Endothelial cell of hepatic sinusoid (primary cell): Measurements from ENCODE around the gene MCTP2.

Experiments used
- in situ Hi-C: cut with HindIII; loops from 2 replicates; pipeline ENCODE4 v1.10.0; 2017; ENCODE audit warnings: low sequenced_read_pairs

MCTP2 gene

GRCh38 chr15:94351031-94351535 lies 119.7 kb downstream of the MCTP2 start:
- in situ Hi-C loops: no loop called here

- in situ Hi-C loops: no loop called here
Observed at GRCh38 chr15:94352636-94353487, 121.5 kb downstream of the MCTP2 start.

GRCh38 chr15:94353488-94353820 lies 122.1 kb downstream of the MCTP2 start:
- in situ Hi-C loops: no loop called here

GRCh38 chr15:94354655-94355054 lies 123.3 kb downstream of the MCTP2 start:
- in situ Hi-C loops: no loop called here

- in situ Hi-C loops: no loop called here
Observed at GRCh38 chr15:94359716-94360115, 128.4 kb downstream of the MCTP2 start.

- in situ Hi-C loops: no loop called here
Observed at GRCh38 chr15:94360251-94360685, 128.9 kb downstream of the MCTP2 start.

- in situ Hi-C loops: no loop called here
Observed at GRCh38 chr15:94362385-94363092, 131.2 kb downstream of the MCTP2 start.

GRCh38 chr15:94363382-94363781 lies 132.0 kb downstream of the MCTP2 start:
- in situ Hi-C loops: no loop called here

- in situ Hi-C loops: no loop called here
Observed at GRCh38 chr15:94366781-94367180, 135.4 kb downstream of the MCTP2 start.

GRCh38 chr15:94367726-94368535 lies 136.6 kb downstream of the MCTP2 start:
- in situ Hi-C loops: no loop called here

- in situ Hi-C loops: no loop called here
Observed at GRCh38 chr15:94370206-94370935, 139.0 kb downstream of the MCTP2 start.

- in situ Hi-C loops: no loop called here
Observed at GRCh38 chr15:94370936-94371285, 139.6 kb downstream of the MCTP2 start.

- in situ Hi-C loops: no loop called here
Observed at GRCh38 chr15:94372821-94373220, 141.5 kb downstream of the MCTP2 start.

- in situ Hi-C loops: no loop called here
Observed at GRCh38 chr15:94375997-94376396, 144.6 kb downstream of the MCTP2 start.

GRCh38 chr15:94379986-94380385 lies 148.6 kb downstream of the MCTP2 start:
- in situ Hi-C loops: no loop called here

- in situ Hi-C loops: no loop called here
Observed at GRCh38 chr15:94380798-94381197, 149.4 kb downstream of the MCTP2 start.

- in situ Hi-C loops: no loop called here
Observed at GRCh38 chr15:94381384-94381783, 150.0 kb downstream of the MCTP2 start.

GRCh38 chr15:94383041-94383440 lies 151.7 kb downstream of the MCTP2 start:
- in situ Hi-C loops: no loop called here

- in situ Hi-C loops: no loop called here
Observed at GRCh38 chr15:94383706-94384105, 152.3 kb downstream of the MCTP2 start.

- in situ Hi-C loops: no loop called here
Observed at GRCh38 chr15:94385441-94385840, 154.1 kb downstream of the MCTP2 start.

GRCh38 chr15:94386351-94386750 lies 155.0 kb downstream of the MCTP2 start:
- in situ Hi-C loops: no loop called here
